ENCODE results near the gene CHN1.

DNA sequence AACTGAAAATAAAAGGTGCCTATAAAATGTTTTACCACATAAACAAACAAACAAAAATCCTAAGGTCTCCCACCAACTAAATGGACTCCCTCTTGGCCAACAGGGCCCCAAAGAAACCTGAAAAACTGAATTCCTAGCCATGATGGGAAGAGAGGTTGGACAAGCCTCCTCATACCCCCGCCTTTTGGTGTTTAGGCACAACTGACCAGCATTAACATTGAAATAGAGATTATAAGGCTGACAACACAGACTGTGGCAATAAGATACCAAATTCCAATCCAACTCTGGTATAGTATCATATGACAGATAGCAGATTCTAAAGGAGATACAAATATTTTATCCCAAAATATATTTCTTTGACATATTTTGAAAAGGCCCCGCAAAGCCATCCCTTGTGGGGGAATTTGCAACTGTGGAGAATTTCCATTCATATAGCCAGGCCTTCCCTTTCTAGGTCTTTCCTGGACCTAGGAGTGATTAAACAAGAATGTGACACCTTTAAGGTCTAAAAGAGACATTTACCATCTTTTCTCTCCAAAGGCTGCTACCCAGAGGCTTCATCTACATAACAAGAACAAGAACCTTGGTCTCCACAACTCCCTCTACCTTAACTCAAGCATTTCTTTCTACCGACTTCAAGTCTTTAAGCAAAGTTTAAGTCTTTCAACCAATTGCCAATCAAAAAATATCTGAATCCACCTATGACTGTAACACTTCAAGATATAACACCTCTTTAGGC lies 80.0 kb downstream of the CHN1 start:
- TF ChIP-seq POLR2A (IDR thresholded peaks at IDR 0.05; ENCODE audit: low read depth, low read length) = no peak
- TF ChIP-seq POLR2AphosphoS5 (IDR thresholded peaks at IDR 0.05; ENCODE audit: low read depth, low read length) = no peak

Data from GM12891 (cell line).